Activated CD8-positive, alpha-beta memory T cell treated with anti-CD3 and anti-CD28 coated beads, Interleukin-2, amount 50 U/mL, for 4 hours (primary cell): ENCODE data around the gene DSTN.

Source experiments
- DNase-seq: peaks from one replicate; pipeline ENCODE4 v3.0.0-alpha.2; 2020

DSTN gene

GRCh38 chr20:17569616-17570346, at the start of gene DSTN:
Gene DSTN, plus strand, starts transcription at chr20:17570075. Its CDS starts 134 bp downstream, at chr20:17570209.
- DNase-seq: peak; percentile 88

GRCh38 chr20:17520583-17520982, 49.3 kb upstream of the DSTN start:
- no peak for DNase-seq

DNA sequence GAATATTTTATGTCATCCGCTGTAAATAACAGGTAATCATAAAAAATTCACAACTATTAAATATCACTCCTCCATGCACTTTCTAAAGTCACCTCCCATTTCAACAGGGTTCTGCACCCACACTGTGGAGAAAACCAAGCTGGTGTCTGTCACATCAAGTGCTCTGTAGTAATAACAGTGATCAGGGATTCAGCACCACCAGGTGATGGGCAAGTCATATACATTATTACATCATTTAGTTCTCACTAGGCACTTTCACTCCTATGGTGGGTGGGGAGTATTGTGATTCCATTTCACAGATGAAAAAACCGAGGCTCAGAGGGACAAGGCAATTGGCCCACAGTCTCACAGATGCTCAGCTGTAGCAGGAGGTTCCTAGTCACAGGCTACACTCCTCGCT, 47.3 kb upstream of the DSTN start:
- no peak for DNase-seq

- no peak for DNase-seq
Observed at GRCh38 chr20:17523326-17523725, 46.5 kb upstream of the DSTN start.

DNA sequence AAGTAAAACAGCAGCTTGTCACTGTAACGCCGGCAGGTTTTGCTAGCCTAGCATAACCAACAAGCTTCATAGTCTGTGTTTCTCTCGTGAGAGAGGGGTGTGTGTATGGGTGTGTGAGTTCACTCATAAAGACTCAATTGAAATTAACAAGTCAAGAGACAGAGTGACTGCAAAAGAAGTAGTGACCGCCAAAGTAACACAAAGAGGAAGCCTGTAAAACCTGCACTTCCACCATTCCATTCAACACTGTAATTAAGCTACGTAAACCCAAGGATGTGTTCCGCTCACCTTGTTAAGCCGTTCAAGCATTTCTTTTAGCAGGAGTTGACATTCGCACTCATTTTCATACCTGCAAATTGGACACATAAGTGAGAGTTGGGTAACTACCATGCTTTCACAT, 45.3 kb upstream of the DSTN start:
- no peak for DNase-seq

DNA sequence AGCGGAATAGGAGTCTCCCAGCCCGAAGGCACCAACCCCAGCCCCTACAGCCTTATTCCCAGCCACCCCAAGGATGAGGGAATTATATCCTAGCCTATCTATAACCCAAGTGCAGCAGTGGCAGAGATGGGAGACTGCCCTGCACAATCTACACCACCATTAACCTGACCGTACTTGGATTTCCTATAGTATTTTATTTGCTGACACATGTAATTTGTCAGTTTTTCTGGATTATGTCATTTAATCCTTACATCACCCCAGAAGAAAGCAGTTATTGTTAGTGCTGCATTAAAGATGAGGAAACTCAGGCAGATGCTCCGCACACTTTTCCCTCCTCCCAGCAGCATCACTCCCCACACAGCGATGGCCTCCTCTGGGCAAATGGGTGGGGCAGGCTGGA, 44.7 kb upstream of the DSTN start:
- no peak for DNase-seq

GRCh38 chr20:17525650-17526049, 44.2 kb upstream of the DSTN start:
- DNase-seq: no peak

- DNase-seq: no peak
Observed at GRCh38 chr20:17529586-17529985, 40.3 kb upstream of the DSTN start.

- DNase-seq: no peak
Observed at GRCh38 chr20:17530153-17530552, 39.7 kb upstream of the DSTN start.

- DNase-seq: peak; percentile 28
Observed at GRCh38 chr20:17530716-17531664, 38.9 kb upstream of the DSTN start, which contains the start of gene BFSP1. Gene BFSP1, minus strand, starts transcription at chr20:17531379. Its CDS starts 50 bp downstream, at chr20:17531329.

- no peak for DNase-seq
Observed at GRCh38 chr20:17531665-17532025, 38.2 kb upstream of the DSTN start.

DNA sequence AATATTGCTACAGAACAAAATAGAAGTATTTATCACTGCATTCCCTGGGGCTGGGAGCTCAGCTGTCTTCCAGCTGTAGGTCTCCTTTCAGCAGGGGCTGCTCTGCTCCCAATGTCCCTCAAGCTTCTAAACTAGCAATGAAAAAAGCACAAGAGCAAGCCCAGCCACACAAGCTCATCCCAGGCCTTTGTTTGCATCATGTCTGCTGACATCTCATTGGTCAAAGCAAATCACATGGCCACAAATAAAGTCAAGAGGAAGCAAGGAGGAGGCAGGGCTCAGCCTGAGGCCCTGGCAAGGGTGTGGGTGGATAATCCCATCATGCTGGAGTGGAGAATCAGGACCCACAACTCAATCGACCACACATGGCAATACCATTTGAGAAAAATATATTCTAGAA, 36.5 kb upstream of the DSTN start:
- no peak for DNase-seq

GRCh38 chr20:17534077-17534476, 35.8 kb upstream of the DSTN start:
- DNase-seq: no peak

DNA sequence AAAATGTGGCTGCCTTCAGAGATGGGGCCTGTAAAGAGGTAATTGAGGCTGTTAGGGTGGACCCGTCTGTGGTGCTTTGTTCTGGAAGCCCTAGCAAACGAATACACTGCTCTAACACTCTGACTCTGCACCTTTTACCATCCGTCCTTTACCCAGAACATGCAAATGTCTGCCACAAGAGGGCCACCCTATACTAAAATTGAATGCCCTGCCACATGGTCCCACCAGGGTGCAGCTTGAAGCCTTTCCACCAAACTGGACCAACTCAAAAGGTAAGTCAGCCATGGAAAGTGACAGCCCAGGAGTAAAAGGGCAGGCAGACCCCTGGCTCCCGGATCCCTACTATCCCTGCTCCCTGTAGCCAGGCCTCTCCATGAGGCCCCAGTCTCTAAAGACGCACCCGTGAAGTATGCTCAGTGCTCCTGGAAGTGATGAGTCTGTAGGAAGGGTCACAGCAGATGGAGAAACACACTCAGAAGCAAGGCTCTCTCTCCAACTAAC, 32.9 kb upstream of the DSTN start:
- peak; percentile 59 for DNase-seq

GRCh38 chr20:17537959-17538358, 31.9 kb upstream of the DSTN start:
- no peak for DNase-seq

GRCh38 chr20:17538517-17539170, 31.2 kb upstream of the DSTN start:
- DNase-seq: no peak

DNA sequence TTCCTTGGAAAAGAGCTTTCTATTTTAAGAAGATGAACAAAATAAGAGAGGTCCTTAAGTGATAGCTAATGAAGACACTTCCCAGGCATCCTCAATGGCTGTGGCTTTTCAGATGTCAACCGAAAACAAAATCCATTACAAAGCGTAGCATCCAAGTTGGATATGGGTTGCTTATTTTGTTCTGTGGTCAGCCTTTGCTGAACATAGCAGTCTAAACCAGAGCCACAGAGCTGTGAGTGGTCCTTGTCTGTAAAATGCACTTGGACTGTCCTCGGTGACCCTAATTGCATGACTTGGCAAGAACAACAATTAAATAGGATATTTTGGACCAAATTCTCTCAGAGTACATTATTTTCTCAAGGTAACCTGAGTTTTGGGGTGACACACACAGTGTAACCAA, 28.3 kb upstream of the DSTN start:
- DNase-seq: no peak

GRCh38 chr20:17541996-17542395, 27.9 kb upstream of the DSTN start:
- no peak for DNase-seq

GRCh38 chr20:17542481-17542880, 27.4 kb upstream of the DSTN start:
- no peak for DNase-seq

DNA sequence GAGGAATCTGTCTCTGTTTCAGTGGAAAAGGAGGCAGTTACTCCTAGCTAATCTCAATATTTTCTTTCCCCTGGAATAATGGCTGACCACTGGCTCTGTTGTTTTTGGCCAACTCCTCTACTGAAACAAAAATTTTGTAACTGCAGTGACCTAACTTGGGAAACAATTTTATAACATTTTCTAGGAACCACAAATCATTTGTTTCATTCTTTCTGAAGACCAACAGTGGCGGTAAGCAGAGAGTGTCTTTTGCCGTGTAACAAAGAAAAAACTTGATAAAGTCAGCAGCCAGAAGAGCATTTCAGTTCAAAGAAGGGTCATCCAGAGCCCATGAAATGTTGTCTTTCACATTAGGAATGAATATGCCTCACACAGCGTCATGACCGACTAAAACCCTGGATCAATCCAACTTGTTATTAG, 26.9 kb upstream of the DSTN start:
- DNase-seq: no peak

DNA sequence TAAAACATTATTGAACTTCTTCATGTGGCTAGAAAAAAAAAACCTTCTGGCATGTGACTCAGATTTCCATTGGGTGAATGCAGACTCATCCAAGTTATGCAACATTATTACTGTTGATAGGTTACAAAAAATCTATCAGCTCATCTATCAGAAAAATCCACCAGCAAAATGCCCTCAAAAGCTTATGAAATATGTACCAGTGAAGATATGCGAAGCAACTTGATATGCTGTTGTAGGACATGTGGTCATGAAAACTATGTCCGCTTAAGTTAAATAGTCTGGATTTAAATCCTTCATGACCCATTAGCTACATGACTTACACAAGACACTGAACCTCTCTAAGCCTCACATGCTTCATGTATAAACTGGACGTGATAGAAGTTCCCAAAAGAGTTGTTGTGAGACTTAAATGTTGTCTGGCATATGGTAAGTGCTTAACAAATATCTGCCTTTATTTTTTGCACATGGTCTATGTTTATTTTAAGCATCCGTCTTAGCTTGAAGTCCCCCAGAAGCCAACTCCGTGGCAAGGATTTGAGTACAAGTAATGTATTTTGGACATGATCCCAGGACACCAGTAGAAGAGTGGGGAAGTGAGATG, 26.2 kb upstream of the DSTN start:
- no peak for DNase-seq

- DNase-seq: no peak
Observed at GRCh38 chr20:17545127-17545526, 24.7 kb upstream of the DSTN start.

GRCh38 chr20:17549131-17549530, 20.7 kb upstream of the DSTN start:
- no peak for DNase-seq
